K562 (cell line): ENCODE data around the gene TACR2. TPM values are rescaled to one million over a fixed set of nuclear protein-coding genes. Genes with fewer than 3 reads are reported as not detected.

Experiments
- ATF6 ChIP-seq: sonication (generic); formaldehyde crosslinking; IDR thresholded peaks from 2 replicates; pipeline ENCODE4 v1.4.0; 2020; ENCODE audit warnings: mild to moderate bottlenecking, missing genetic modification reagents
- E2F3 ChIP-seq: fragments of 250-450 bp; sonication (Bioruptor Pico); IDR thresholded peaks from 2 replicates; pipeline ENCODE4 v1.4.0; 2020; ENCODE audit warnings: mild to moderate bottlenecking
- ELF4 ChIP-seq: fragments of 450-650 bp; formaldehyde crosslinking; IDR thresholded peaks from 2 replicates; pipeline ENCODE4 v1.4.0; 2022; ENCODE audit warnings: missing genetic modification characterization
- MAX ChIP-seq: sonication (generic); formaldehyde crosslinking; IDR thresholded peaks from 2 replicates; pipeline ENCODE4 v1.9.0; 2022; ENCODE audit warnings: mild to moderate bottlenecking, missing genetic modification reagents
- NFIX ChIP-seq: fragments of 250-450 bp; sonication (Bioruptor Pico); IDR thresholded peaks from 2 replicates; pipeline ENCODE4 v1.4.0; 2020; ENCODE audit warnings: low read depth, mild to moderate bottlenecking, moderate library complexity
- NR2C1 ChIP-seq, 2 experiments: fragments of 450-650 bp; IDR thresholded peaks; 2 replicates each; pipeline ENCODE4 v1.6.1; 2017; ENCODE audit warnings: mild to moderate bottlenecking in 2 of 2, antibody characterized with exemption in 1 of 2, inconsistent platforms in 1 of 2, missing compliant biosample characterization in 1 of 2, missing genetic modification characterization in 1 of 2
- RUNX1 ChIP-seq: sonication (generic); IDR thresholded peaks from 2 replicates; pipeline ENCODE4 v1.6.1; 2016; ENCODE audit warnings: antibody characterized with exemption, low read depth
- STAG1 ChIP-seq: sonication (generic); formaldehyde crosslinking; IDR thresholded peaks from 2 replicates; pipeline ENCODE4 v1.5.0; 2020; ENCODE audit warnings: missing genetic modification reagents, borderline replicate concordance
- TAF7 ChIP-seq: fragments of 450-650 bp; IDR thresholded peaks from 2 replicates; pipeline ENCODE4 v1.6.1; 2016; ENCODE audit warnings: missing genetic modification characterization, missing compliant biosample characterization
- TSHZ1 ChIP-seq: fragments of 250-450 bp; sonication (Bioruptor Pico); IDR thresholded peaks from 2 replicates; pipeline ENCODE4 v1.4.0; 2020; ENCODE audit warnings: mild to moderate bottlenecking, moderate library complexity
- YBX1 ChIP-seq: fragments of 450-650 bp; IDR thresholded peaks from 2 replicates; pipeline ENCODE4 v1.7.1; 2016; ENCODE audit warnings: mild to moderate bottlenecking
- YY1 ChIP-seq, 3 experiments: IDR thresholded peaks; 2 replicates each; pipeline ENCODE4 v1.6.1; 2011; ENCODE audit warnings: low read length in 2 of 3, mild to moderate bottlenecking in 2 of 3, moderate library complexity in 2 of 3, borderline replicate concordance in 1 of 3, control low read depth in 1 of 3, low read depth in 1 of 3; ENCODE audit not compliant: insufficient read depth in 3 of 3, insufficient replicate concordance in 2 of 3, control insufficient read depth in 1 of 3, insufficient read length in 1 of 3; ENCODE audit errors: extremely low read depth in 1 of 3
- ZBTB9 ChIP-seq: fragments of 450-650 bp; formaldehyde crosslinking; IDR thresholded peaks from 2 replicates; pipeline ENCODE4 v1.4.0; 2020; ENCODE audit warnings: mild to moderate bottlenecking, moderate library complexity
- ZNF165 ChIP-seq: fragments of 250-450 bp; sonication (Bioruptor Pico); IDR thresholded peaks from 2 replicates; pipeline ENCODE4 v1.4.0; 2020; ENCODE audit warnings: borderline replicate concordance
- ZNF316 ChIP-seq: fragments of 450-650 bp; IDR thresholded peaks from 2 replicates; pipeline ENCODE4 v1.6.1; 2016
- ZNF780A ChIP-seq: fragments of 250-450 bp; sonication (Bioruptor Pico); IDR thresholded peaks from 2 replicates; pipeline ENCODE4 v1.5.0; 2021; ENCODE audit warnings: mild to moderate bottlenecking
- polyA plus RNA-seq, 8 experiments: library from polyadenylated mRNA; depleted of rRNA in 4 of 8; stranded (reverse) in 5 of 8; unstranded in 3 of 8; fragments of >200 nt; fragmentation: Nextera tagmentation in 2 of 8; fragmentation: Illumina TruSeq in 1 of 8; extraction: Ambion mirVana in 2 of 8; extraction: Trizol in 1 of 8; gene quantifications; 2 replicates each; pipeline versions ENCODE4 v1.2.1 to v1.2.3, GENCODE V29; 2011 to 2014; ENCODE audit warnings: inconsistent platforms in 1 of 8, missing spikeins in 1 of 8
- total RNA-seq, 7 experiments: library from RNA; depleted of rRNA in 6 of 7; stranded (reverse); fragments of >200 nt in 6 of 7; fragmentation: Illumina TruSeq in 2 of 7; extraction: Trizol in 2 of 7; gene quantifications; 2 replicates each; pipeline versions ENCODE4 v1.2.1 to v1.2.3, GENCODE V29; 2011 to 2021; ENCODE audit warnings: low replicate concordance in 1 of 7
- TF ChIP-seq, protein P1 (sequence below): fragments of 450-650 bp; formaldehyde crosslinking; IDR thresholded peaks from 2 replicates; pipeline ENCODE4 v1.4.0; 2020; ENCODE audit warnings: mild to moderate bottlenecking, mixed read lengths
- TF ChIP-seq, protein P2 (sequence below): fragments of 450-650 bp; IDR thresholded peaks from 2 replicates; pipeline ENCODE4 v1.6.1; 2017; ENCODE audit warnings: mild to moderate bottlenecking, moderate library complexity

TACR2 gene
- total and polyA plus RNA-seq, 9 of the 15 experiments (the other 6 are each of a cell fraction or from before 2014, with no cell fraction given) = not detected

GRCh38 chr10:69410487-69410886 is 6.2 kb downstream of the TACR2 start (continued):
- TF ChIP-seq, protein P1, sequence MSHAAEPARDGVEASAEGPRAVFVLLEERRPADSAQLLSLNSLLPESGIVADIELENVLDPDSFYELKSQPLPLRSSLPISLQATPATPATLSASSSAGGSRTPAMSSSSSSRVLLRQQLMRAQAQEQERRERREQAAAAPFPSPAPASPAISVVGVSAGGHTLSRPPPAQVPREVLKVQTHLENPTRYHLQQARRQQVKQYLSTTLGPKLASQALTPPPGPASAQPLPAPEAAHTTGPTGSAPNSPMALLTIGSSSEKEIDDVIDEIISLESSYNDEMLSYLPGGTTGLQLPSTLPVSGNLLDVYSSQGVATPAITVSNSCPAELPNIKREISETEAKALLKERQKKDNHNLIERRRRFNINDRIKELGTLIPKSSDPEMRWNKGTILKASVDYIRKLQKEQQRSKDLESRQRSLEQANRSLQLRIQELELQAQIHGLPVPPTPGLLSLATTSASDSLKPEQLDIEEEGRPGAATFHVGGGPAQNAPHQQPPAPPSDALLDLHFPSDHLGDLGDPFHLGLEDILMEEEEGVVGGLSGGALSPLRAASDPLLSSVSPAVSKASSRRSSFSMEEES (CRISPR knock-in tag) = no peak
- TF ChIP-seq STAG1 (CRISPR knock-in tag) = no peak
- TF ChIP-seq TAF7 (tag) = 0 out of 2 replicates have a peak, but pooled peaks have one; percentile 30
- TF ChIP-seq ZNF165 (CRISPR knock-in tag) = peak; percentile 64; the same call in 1 of the 2 replicates
- 0 out of 2 replicates have a peak, but pooled peaks have one; percentile 24 for TF ChIP-seq ELF4 (CRISPR knock-in tag)
- TF ChIP-seq YY1 (IDR thresholded peaks at IDR 0.05; ENCODE audit: borderline replicate concordance in 1 of 3, control insufficient read depth in 1 of 3, extremely low read depth in 1 of 3, insufficient read depth in 3 of 3, insufficient read length in 1 of 3, insufficient replicate concordance in 2 of 3, low read depth in 1 of 3, low read length in 2 of 3) = peak in 1 of 3 experiments; percentile 16
- no peak for TF ChIP-seq YBX1
- TF ChIP-seq, protein P2, sequence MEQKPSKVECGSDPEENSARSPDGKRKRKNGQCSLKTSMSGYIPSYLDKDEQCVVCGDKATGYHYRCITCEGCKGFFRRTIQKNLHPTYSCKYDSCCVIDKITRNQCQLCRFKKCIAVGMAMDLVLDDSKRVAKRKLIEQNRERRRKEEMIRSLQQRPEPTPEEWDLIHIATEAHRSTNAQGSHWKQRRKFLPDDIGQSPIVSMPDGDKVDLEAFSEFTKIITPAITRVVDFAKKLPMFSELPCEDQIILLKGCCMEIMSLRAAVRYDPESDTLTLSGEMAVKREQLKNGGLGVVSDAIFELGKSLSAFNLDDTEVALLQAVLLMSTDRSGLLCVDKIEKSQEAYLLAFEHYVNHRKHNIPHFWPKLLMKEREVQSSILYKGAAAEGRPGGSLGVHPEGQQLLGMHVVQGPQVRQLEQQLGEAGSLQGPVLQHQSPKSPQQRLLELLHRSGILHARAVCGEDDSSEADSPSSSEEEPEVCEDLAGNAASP = no peak
- TF ChIP-seq ZNF316 = no peak
- TF ChIP-seq ATF6 (CRISPR knock-in tag) = no peak
- TF ChIP-seq NR2C1 (IDR thresholded peaks at IDR 0.05) = no peak
- TF ChIP-seq NR2C1 (tag; IDR thresholded peaks at IDR 0.05) = peak; percentile 78
- TF ChIP-seq ZBTB9 = peak; percentile 71; the same call in 1 of the 2 replicates
- no peak for TF ChIP-seq NFIX
- peak; percentile 83 for TF ChIP-seq TSHZ1 (CRISPR knock-in tag)
- TF ChIP-seq RUNX1 = no peak
- no peak for TF ChIP-seq ZNF780A (CRISPR knock-in tag)
- TF ChIP-seq MAX (CRISPR knock-in tag) = no peak
- TF ChIP-seq E2F3 (CRISPR knock-in tag) = 0 out of 2 replicates have a peak, but pooled peaks have one; percentile 52
